ENCODE measurements around the gene C16orf78.

- no peak for TF ChIP-seq EP300 (IDR thresholded peaks at IDR 0.05)
- TF ChIP-seq CTCF (IDR thresholded peaks at IDR 0.05), result no peak
Measured at GRCh38 chr16:49437344-49437743, 63.7 kb downstream of the C16orf78 start.

Measured in ovary (tissue), 3 donors.